Calu3 (cell line): ENCODE measurements around the gene MRPL24. TPM values are rescaled to one million over a fixed set of nuclear protein-coding genes. Genes with fewer than 3 reads are reported as not detected.
A peak's percentile ranks its signal among the peaks of the same experiment; 100 is the strongest.

Source experiments
- BruUV-seq: library from RNA; stranded (reverse); fragments of 400-500 nt; replicated peaks from 2 replicates; lab custom pipeline; 2021; lab: Mats Ljungman, UMichigan
- CTCF ChIA-PET: fragments of 300-600 bp; sonication (Branson Sonifier 250); formaldehyde crosslinking; loops from one replicate; lab custom pipeline; 2022; ENCODE audit warnings: antibody characterized with exemption; lab: Charles Lee
- DNase-seq: peaks from one replicate; pipeline ENCODE4 v3.0.0; 2022
- H3K27ac Mint-ChIP-seq: one replicate; pipeline ENCODE4 v1.8.0; 2022; ENCODE audit warnings: mixed read lengths; ENCODE audit not compliant: unreplicated experiment
- H3K27me3 Mint-ChIP-seq: one replicate; pipeline ENCODE4 v1.8.0; 2022; ENCODE audit warnings: mixed read lengths; ENCODE audit not compliant: unreplicated experiment
- H3K36me3 Mint-ChIP-seq: one replicate; pipeline ENCODE4 v1.8.0; 2022; ENCODE audit warnings: mild to moderate bottlenecking, moderate library complexity, mixed read lengths; ENCODE audit not compliant: insufficient read depth, unreplicated experiment
- H3K4me1 Mint-ChIP-seq: one replicate; pipeline ENCODE4 v1.8.0; 2022; ENCODE audit warnings: mild to moderate bottlenecking, low read depth, mixed read lengths; ENCODE audit not compliant: unreplicated experiment
- H3K4me3 Mint-ChIP-seq: one replicate; pipeline ENCODE4 v1.8.0; 2022; ENCODE audit warnings: mild to moderate bottlenecking, low read depth, moderate library complexity, mixed read lengths; ENCODE audit not compliant: unreplicated experiment
- H3K9me3 Mint-ChIP-seq: one replicate; pipeline ENCODE4 v1.8.0; 2022; ENCODE audit warnings: low read depth, mixed read lengths; ENCODE audit not compliant: unreplicated experiment
- CTCF ChIP-seq: fragments of 200-600 bp; IDR thresholded peaks from one replicate; pipeline ENCODE4 v1.8.0; 2022; ENCODE audit warnings: antibody characterized with exemption; ENCODE audit not compliant: unreplicated experiment
- intact Hi-C: fragments of 100-400 bp; cut with micrococcal nuclease; formaldehyde crosslinking; loops from one replicate; pipeline ENCODE4 v1.10.0; 2022; ENCODE audit not compliant: unreplicated experiment
- total RNA-seq: library from RNA; stranded (reverse); gene quantifications from 2 replicates; pipeline ENCODE4 v1.2.3, GENCODE V29; 2022

MRPL24 gene
- total RNA-seq, 1 experiment from 2014 or later = 138 TPM

- Mint-ChIP-seq H3K4me1 (peaks cover 23% of the 10 kb centered on the region), H3K27me3 (no peaks in the 10 kb centered on the region), H3K36me3 (peaks cover 5% of the 10 kb centered on the region), H3K9me3 (no peaks in the 10 kb centered on the region), H3K4me3 (no peak overlapping the region), H3K27ac (no peak overlapping the region)
- intact Hi-C loops = no loop called here
- CTCF ChIA-PET = interaction anchor here (0.7 kb wide), 1 partner anchor 9 kb away, joined by 3 read pairs; no protein-coding TSS in a partner anchor
- DNase-seq = no peak
- BruUV-seq = no TSS peak
- no peak for TF ChIP-seq CTCF
Measured at GRCh38 chr1:156697481-156697880, 43.4 kb downstream of the MRPL24 start.

- H3K27ac Mint-ChIP-seq = no peak overlapping the region
- no peaks in the 10 kb centered on the region for H3K27me3 Mint-ChIP-seq
- peaks cover 5% of the 10 kb centered on the region for H3K36me3 Mint-ChIP-seq
- no peaks in the 10 kb centered on the region for H3K9me3 Mint-ChIP-seq
- H3K4me3 Mint-ChIP-seq = no peak overlapping the region
- DNase-seq = no peak
- BruUV-seq = no TSS peak
- H3K4me1 Mint-ChIP-seq = peaks cover 30% of the 10 kb centered on the region
- TF ChIP-seq CTCF = no peak
- intact Hi-C loops = no loop called here
- CTCF ChIA-PET = no interaction called here
Measured at GRCh38 chr1:156696755-156697154, 44.1 kb downstream of the MRPL24 start.

GRCh38 chr1:156694690-156694962, 46.3 kb downstream of the MRPL24 start:
- H3K4me3 Mint-ChIP-seq = no peak overlapping the region
- H3K4me1 Mint-ChIP-seq = peaks cover 39% of the 10 kb centered on the region
- DNase-seq = no peak
- H3K9me3 Mint-ChIP-seq = no peaks in the 10 kb centered on the region
- no TSS peak for BruUV-seq
- no peak for TF ChIP-seq CTCF
- peaks cover 5% of the 10 kb centered on the region for H3K36me3 Mint-ChIP-seq
- intact Hi-C loops = no loop called here
- CTCF ChIA-PET = interaction anchor here (0.6 to 7.2 kb wide), 4 partner anchors 12 to 165 kb away, joined by 3 to 130 read pairs (median 6); partner anchors contain the start of gene CRABP2
- H3K27ac Mint-ChIP-seq = no peak overlapping the region
- no peaks in the 10 kb centered on the region for H3K27me3 Mint-ChIP-seq

DNA sequence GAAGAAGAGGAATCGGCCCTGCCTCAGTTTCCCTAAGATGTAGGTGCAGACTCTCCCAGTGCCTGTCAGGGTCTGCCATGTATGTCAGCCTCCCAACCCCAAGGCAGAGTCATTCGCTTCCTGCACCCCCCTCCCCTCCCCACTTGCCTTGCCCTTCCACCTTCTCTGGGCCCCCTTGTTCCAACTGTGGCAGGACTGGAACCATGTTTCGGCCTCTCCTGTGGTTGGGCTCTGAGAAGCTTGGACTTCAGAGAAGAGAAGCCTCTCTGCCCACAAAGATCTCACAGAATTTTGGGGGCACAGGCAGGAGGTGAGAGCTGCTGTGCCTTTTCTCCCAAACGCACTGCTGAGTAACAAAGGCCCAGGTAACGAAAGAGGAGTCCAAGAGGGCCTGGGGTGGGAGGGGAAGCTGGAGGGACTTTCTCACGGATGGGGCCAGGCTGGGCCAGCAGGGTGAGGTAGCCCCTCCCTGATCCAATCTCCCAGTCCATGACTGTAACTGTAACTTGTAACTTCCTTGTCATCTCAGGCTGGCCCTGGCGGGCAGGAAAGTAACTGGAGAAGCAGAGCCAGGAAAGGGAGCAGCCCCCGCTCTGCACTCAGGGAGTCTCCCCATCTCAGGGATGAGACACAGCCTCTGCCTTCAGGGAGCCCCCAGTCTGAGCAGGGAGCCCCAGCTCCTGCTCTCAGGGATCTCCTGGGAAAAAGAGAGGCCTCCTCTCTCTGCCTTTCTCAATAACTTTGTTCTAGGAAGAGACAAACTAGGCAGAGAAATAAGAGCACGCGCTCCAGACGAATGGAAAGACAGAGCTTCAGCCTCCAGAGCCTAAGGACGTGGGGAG, 46.8 kb downstream of the MRPL24 start:
- intact Hi-C loops = loop anchor here (1.0 kb wide), 1 partner anchor 32 kb away; no protein-coding TSS in a partner anchor
- Mint-ChIP-seq H3K9me3 (no peaks in the 10 kb centered on the region), H3K36me3 (peaks cover 5% of the 10 kb centered on the region), H3K27ac (no peak overlapping the region), H3K4me1 (peaks cover 44% of the 10 kb centered on the region), H3K4me3 (peak overlapping the region; percentile 39), H3K27me3 (no peaks in the 10 kb centered on the region)
- peak; percentile 69 for DNase-seq
- no TSS peak for BruUV-seq
- TF ChIP-seq CTCF = no peak
- CTCF ChIA-PET = interaction anchor here (1.4 to 7.2 kb wide), 3 partner anchors 13 to 166 kb away, joined by 3 to 130 read pairs (median 8); partner anchors contain the start of gene CRABP2
